K562 treated with DMSO at 1 percent for 12 hours (cell line): ENCODE results near the gene SFTPD. TPM values are rescaled to one million over a fixed set of nuclear protein-coding genes. Genes with fewer than 3 reads are reported as not detected.

Source experiments
- total RNA-seq: library from RNA; unstranded; fragments of 300-600 nt; gene quantifications from 2 replicates; pipeline ENCODE4 v1.2.3, GENCODE V29; 2022; ENCODE audit not compliant: insufficient read depth

The SFTPD gene
- total RNA-seq, result not detected in 2 replicates

DNA sequence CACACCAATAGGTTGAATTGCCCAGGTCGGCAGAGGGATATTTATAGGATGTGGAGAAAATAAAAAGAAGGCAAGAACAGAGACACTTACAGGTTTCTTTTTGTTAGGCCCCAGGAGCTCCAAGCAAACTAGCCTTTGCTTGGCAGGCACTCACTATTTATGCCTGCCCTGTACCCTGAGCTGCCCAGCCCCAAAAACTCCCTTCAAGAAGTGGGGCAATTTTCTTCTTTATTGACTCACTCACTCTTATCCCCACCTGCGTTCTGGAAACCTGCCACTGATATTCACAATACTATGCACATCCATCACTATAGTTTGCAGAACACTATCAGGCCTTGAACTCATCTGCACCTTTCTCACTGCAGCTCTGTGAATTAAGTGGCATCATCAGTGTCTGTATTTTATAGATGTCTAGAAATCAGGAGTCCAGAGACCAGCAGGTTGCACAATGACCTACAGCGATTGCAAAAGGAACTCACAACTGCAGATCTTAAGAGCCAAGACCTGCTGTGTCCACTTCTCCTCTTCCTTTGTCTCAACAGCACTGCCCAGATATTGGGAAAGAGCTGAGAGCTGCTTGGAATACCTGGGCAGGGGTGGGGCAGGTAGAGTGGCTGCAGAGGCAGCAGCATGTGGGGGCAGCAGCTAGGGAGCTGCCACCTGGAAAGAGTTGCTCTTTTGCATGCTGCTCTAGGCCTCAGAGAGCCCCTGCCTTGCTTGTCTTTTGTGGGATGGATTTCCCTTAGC lies at the start of gene SFTPD:
SFTPD (minus strand) TSS at position 130 of the 747 bp plus-strand sequence. CDS start 2,446 bp downstream, outside the sequence.

Other genes with a start within 250 kb of the SFTPD start
- 3.0 and 4.4 TPM in 2 replicates for gene NUTM2B, start 245.9 kb downstream of the SFTPD start, total RNA-seq
- gene NUTM2E, start 122.4 kb downstream of the SFTPD start, total RNA-seq, result not detected in 2 replicates
- 2.0 and 3.7 TPM in 2 replicates for gene TMEM254, start 129.6 kb upstream of the SFTPD start, total RNA-seq
- not detected in 2 replicates for gene PLAC9, start 183.6 kb upstream of the SFTPD start, total RNA-seq